Subcutaneous adipose tissue (tissue), 4 donors: ENCODE data around the gene LRRC18. TPM values are rescaled to one million over a fixed set of nuclear protein-coding genes. Genes with fewer than 3 reads are reported as not detected.

Experiments used
- CTCF ChIP-seq: fragments of 450-650 bp; IDR thresholded peaks from one replicate; pipeline ENCODE4 v1.5.1; 2016; ENCODE audit warnings: low read depth, mild to moderate bottlenecking, control low read depth, antibody characterized with exemption, moderate library complexity
- total RNA-seq, 4 donors: library from RNA; depleted of rRNA; stranded (reverse); fragments of >200 nt; gene quantifications; one replicate each; pipeline ENCODE4 v1.1.0, GENCODE V29; 2016

LRRC18 gene
- total RNA-seq, 4 donors from 2014 or later: not detected

DNA sequence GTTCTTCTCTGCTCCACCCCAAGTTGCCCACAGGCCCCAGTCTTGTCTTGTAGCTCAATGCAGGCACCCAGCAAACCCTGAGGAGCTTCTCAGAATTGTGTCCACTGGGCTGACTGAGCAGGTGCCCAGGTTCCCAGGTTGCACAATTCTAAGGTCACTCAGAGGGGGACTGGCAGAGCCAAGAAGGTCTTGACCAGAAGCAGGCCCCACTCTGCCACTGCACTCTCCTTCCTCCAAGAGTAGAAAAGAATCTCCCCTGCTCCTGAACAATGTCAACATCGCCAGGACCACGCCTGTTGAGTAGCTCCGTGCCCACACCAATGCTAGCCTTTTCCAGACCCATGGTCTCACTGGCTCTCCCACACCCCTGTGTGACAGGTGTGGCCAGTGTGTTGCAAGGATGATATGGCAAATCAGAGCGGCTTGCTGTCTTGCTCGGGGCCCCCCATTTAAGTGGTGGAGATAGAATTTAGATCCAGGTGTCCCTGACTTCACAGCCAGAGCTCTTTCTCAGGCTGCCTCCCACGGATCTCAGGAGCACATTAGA lies 577 bp downstream of the LRRC18 start:
- TF ChIP-seq CTCF: no peak

- no peak for TF ChIP-seq CTCF
Observed at GRCh38 chr10:48938281-48938680, 1.4 kb downstream of the LRRC18 start.

DNA sequence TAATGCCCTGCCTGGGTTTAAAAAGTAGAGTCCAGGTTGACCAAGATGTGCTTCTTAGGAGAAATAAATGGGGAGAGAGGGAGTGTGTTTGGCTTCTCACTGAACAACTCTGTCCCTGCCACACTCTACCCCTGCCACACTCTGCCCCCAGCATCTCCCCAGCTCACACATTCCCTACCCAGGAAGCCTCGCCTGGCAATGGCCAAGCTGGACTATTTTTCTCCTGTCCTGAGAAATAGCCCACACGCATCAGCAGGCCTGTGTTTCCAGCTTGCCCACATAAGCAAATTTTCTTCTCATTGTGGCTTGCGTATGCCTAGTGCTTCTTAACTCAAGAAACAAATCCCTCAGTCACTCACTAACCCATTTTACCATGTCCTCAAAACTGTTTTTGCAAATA lies 1.8 kb downstream of the LRRC18 start:
- TF ChIP-seq CTCF: no peak

DNA sequence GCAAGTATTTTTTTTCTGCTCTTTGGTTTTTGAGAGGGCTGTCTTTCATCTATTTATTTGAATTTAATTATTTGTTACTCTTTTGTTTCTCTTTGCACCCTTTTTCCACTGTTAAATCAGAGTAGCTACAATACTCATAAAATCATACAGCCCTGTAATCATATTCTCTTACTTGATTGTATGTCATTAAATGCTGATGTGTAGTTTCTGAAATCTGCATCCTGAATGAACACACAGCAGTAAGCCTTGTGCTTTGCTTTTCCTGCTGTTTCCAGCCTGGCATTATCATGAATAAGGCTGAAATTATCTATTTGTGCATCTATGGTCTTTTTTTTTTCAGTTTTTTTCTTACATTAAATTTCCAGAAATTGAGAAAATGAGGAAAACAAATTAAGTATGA lies 4.1 kb downstream of the LRRC18 start:
- no peak for TF ChIP-seq CTCF

DNA sequence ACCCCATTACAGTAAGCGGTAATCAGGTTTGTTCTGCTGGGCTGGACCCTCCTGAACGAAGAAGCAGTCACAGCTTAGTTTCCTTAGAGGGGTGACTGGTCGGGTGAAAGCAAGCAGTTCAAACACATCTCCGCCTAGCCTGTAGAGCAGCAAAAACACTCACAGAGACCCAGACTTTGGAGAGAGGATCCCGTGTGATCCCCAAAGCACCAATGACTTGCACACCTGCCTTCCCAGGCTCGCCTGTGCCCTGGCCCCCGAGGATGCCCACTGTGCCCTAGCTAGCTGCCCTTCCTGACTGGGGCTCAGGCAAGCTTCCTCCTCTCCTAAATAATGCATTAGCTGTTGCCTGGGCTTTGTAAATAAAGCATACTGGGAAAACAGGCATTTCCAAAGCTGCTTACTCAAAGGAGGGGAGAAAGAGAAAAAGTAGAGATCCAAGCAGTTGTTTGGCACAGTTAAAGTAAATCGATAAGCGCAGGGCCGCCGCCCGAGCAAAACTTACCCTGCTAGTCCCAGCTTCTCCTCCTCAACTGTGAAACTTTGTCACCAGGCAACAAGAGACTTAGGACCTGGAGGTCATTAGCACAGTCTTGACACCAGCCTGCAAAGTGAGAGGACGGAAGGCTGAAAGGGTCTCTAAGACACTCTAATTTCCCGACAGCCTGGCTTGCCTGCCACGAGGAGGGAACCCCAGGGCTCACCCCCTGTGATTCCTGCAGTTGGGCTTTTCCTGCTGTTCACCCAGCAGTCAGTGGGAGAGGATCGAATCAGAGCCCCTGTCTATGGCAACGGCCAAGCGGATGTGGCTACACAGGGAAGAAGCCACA lies 4.8 kb downstream of the LRRC18 start:
- TF ChIP-seq CTCF: no peak

GRCh38 chr10:48932831-48933664 lies 6.6 kb downstream of the LRRC18 start:
- no peak for TF ChIP-seq CTCF

DNA sequence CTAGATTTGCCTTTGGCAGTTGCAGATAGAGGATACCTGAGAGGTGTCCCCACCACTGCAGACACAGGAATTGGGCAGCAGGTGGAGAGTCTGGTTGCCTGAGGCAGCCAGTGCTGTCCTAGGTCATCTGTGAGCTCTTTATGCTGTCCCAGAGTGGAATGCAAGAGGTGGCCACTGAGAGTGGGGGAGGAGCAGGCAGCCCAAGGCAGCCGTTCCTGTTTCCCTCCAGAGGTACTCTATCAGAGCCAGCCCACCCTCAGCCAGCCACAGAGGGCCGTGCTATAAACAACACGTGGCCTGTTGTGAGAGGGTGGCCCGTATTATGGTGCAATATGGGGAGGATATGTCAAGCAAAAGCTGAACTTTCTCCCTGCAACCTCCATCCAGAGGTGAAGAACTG lies 8.5 kb downstream of the LRRC18 start:
- TF ChIP-seq CTCF: no peak
